IMR-90 (cell line): Measurements from ENCODE around the gene MIER2. TPM values are rescaled to one million over a fixed set of nuclear protein-coding genes. Genes with fewer than 3 reads are reported as not detected.

ENCODE experiments used
- ATAC-seq: fragments of 200-7000 bp; cut with Tn5 transposase; 2 replicates; pipeline ENCODE4 v1.9.1; 2020; ENCODE audit warnings: low read depth, mild to moderate bottlenecking, moderate library complexity
- BruUV-seq: library from RNA; stranded (reverse); fragments of 400-500 nt; replicated peaks from 2 replicates; lab custom pipeline; 2021; lab: Mats Ljungman, UMichigan
- CTCF ChIA-PET: fragments of 300-600 bp; formaldehyde crosslinking; extraction: SDS; loops from one replicate; lab custom pipeline; 2021; ENCODE audit warnings: antibody characterized with exemption; lab: Yijun Ruan, JAX
- POLR2A ChIA-PET: fragments of 300-600 bp; sonication (Branson Sonifier 250); formaldehyde crosslinking; loops from one replicate; lab custom pipeline; 2022; ENCODE audit warnings: antibody characterized with exemption; ENCODE audit not compliant: unreplicated experiment; lab: Charles Lee
- DNase-seq: peaks from one replicate; pipeline ENCODE4 v3.0.0; 2013
- H2AFZ ChIP-seq: replicated peaks from 2 replicates; pipeline ENCODE3; 2013; ENCODE audit warnings: low read length, mild to moderate bottlenecking; ENCODE audit not compliant: poor library complexity
- H2AK5ac ChIP-seq: 2 replicates; pipeline ENCODE4 v1.6.1; 2013; ENCODE audit warnings: low read depth, low read length, inconsistent platforms
- H2AK9ac ChIP-seq: replicated peaks from 2 replicates; pipeline ENCODE3; 2013; ENCODE audit warnings: mild to moderate bottlenecking, low read depth, low read length, moderate library complexity; ENCODE audit not compliant: poor library complexity
- H2BK120ac ChIP-seq: 2 replicates; pipeline ENCODE4 v1.6.1; 2013; ENCODE audit warnings: low read depth, low read length, inconsistent platforms
- H2BK15ac ChIP-seq: 3 replicates; pipeline ENCODE4 v1.6.1; 2013; ENCODE audit warnings: low read depth, low read length, inconsistent platforms
- H2BK20ac ChIP-seq: 2 replicates; pipeline ENCODE4 v1.6.1; 2013; ENCODE audit warnings: low read depth, mild to moderate bottlenecking, inconsistent platforms, low read length, moderate library complexity
- H2BK5ac ChIP-seq: 2 replicates; pipeline ENCODE4 v1.6.1; 2013; ENCODE audit warnings: mild to moderate bottlenecking, low read depth, low read length, inconsistent platforms; ENCODE audit not compliant: poor library complexity, severe bottlenecking
- H3K14ac ChIP-seq: replicated peaks from 2 replicates; pipeline ENCODE4 v1.6.1; 2013; ENCODE audit warnings: low read depth, low read length, inconsistent platforms
- H3K18ac ChIP-seq: 2 replicates; pipeline ENCODE4 v1.6.1; 2013; ENCODE audit warnings: low read depth, low read length, control low read depth
- H3K23ac ChIP-seq: 2 replicates; pipeline ENCODE4 v1.6.1; 2013; ENCODE audit warnings: low read depth, low read length, inconsistent platforms
- H3K27ac ChIP-seq: 2 replicates; pipeline ENCODE4 v1.5.1; 2013; ENCODE audit warnings: mild to moderate bottlenecking, control low read depth, low read length; ENCODE audit not compliant: insufficient read depth
- H3K27me3 ChIP-seq: 2 replicates; pipeline ENCODE4 v1.6.1; 2013; ENCODE audit warnings: low read length; ENCODE audit not compliant: control insufficient read depth, insufficient read depth
- H3K36me3 ChIP-seq: 2 replicates; pipeline ENCODE4 v1.6.1; 2013; ENCODE audit warnings: low read length, mixed read lengths; ENCODE audit not compliant: control insufficient read depth, insufficient read depth
- H3K4ac ChIP-seq: 2 replicates; pipeline ENCODE4 v1.6.1; 2013; ENCODE audit warnings: low read depth, low read length, inconsistent platforms
- H3K4me1 ChIP-seq: 2 replicates; pipeline ENCODE4 v1.6.1; 2013; ENCODE audit warnings: low read length, mixed read lengths; ENCODE audit not compliant: control insufficient read depth, insufficient read depth
- H3K4me2 ChIP-seq: 2 replicates; pipeline ENCODE4 v1.6.1; 2013; ENCODE audit warnings: low read depth, mild to moderate bottlenecking, control low read depth, low read length, moderate library complexity
- H3K4me3 ChIP-seq: 2 replicates; pipeline ENCODE4 v1.5.1; 2013; ENCODE audit warnings: low read depth, mild to moderate bottlenecking, control low read depth, low read length, moderate library complexity; ENCODE audit not compliant: insufficient read depth
- H3K56ac ChIP-seq: 2 replicates; pipeline ENCODE4 v1.6.1; 2013; ENCODE audit warnings: low read length, inconsistent platforms; ENCODE audit not compliant: insufficient read depth; ENCODE audit errors: extremely low read depth
- H3K79me1 ChIP-seq, 2 experiments: 2 replicates each; pipeline ENCODE4 v1.6.1; 2013; ENCODE audit warnings: low read length in 2 of 2, inconsistent platforms in 1 of 2, low read depth in 1 of 2
- H3K9ac ChIP-seq: 2 replicates; pipeline ENCODE4 v1.6.1; 2013; ENCODE audit warnings: low read depth, low read length, control low read depth
- H3K9me1 ChIP-seq: 2 replicates; pipeline ENCODE4 v1.6.1; 2013; ENCODE audit warnings: low read length, inconsistent platforms; ENCODE audit not compliant: insufficient read depth
- H3K9me3 ChIP-seq: 2 replicates; pipeline ENCODE4 v1.6.1; 2013; ENCODE audit warnings: low read length; ENCODE audit not compliant: control insufficient read depth, insufficient read depth
- H4K20me1 ChIP-seq: 2 replicates; pipeline ENCODE4 v1.6.1; 2013; ENCODE audit warnings: low read length, inconsistent platforms; ENCODE audit not compliant: insufficient read depth
- H4K5ac ChIP-seq: 2 replicates; pipeline ENCODE4 v1.6.1; 2013; ENCODE audit warnings: mild to moderate bottlenecking, low read depth, low read length, control low read depth
- H4K8ac ChIP-seq, 2 experiments: 2 replicates each; pipeline ENCODE4 v1.6.1; 2013; ENCODE audit warnings: low read depth in 2 of 2, low read length in 2 of 2, control low read depth in 1 of 2, inconsistent platforms in 1 of 2
- H4K91ac ChIP-seq: 2 replicates; pipeline ENCODE4 v1.6.1; 2013; ENCODE audit warnings: low read depth, low read length, inconsistent platforms; ENCODE audit not compliant: insufficient read depth
- BHLHE40 ChIP-seq: fragments of 150-350 bp; IDR thresholded peaks from 2 replicates; pipeline ENCODE4 v1.6.1; 2016; ENCODE audit warnings: mild to moderate bottlenecking, low read depth, low read length
- CEBPB ChIP-seq: IDR thresholded peaks from 2 replicates; pipeline ENCODE4 v1.6.1; 2012; ENCODE audit warnings: low read depth, low read length, improper control_type of control experiment
- CHD1 ChIP-seq: IDR thresholded peaks from 2 replicates; pipeline ENCODE4 v1.6.1; 2012; ENCODE audit warnings: low read depth, low read length, improper control_type of control experiment
- CTCF ChIP-seq: conservative IDR thresholded peaks from 2 replicates; pipeline ENCODE4 v1.5.1; 2012; ENCODE audit warnings: mild to moderate bottlenecking, low read depth, low read length, improper control_type of control experiment
- ELK1 ChIP-seq: fragments of 150-350 bp; IDR thresholded peaks from 2 replicates; pipeline ENCODE4 v1.6.1; 2016; ENCODE audit warnings: low read depth, mild to moderate bottlenecking, low read length, moderate library complexity, borderline replicate concordance
- FOS ChIP-seq: fragments of 150-350 bp; IDR thresholded peaks from 2 replicates; pipeline ENCODE4 v1.6.1; 2016; ENCODE audit warnings: low read depth, low read length
- MAFK ChIP-seq: IDR thresholded peaks from 2 replicates; pipeline ENCODE4 v1.6.1; 2012; ENCODE audit warnings: low read depth, low read length, improper control_type of control experiment
- MAZ ChIP-seq: IDR thresholded peaks from 2 replicates; pipeline ENCODE4 v1.6.1; 2012; ENCODE audit warnings: low read depth, mild to moderate bottlenecking, low read length, improper control_type of control experiment, moderate library complexity, borderline replicate concordance
- MXI1 ChIP-seq: IDR thresholded peaks from 2 replicates; pipeline ENCODE4 v1.6.1; 2012; ENCODE audit warnings: low read depth, mild to moderate bottlenecking, low read length, moderate library complexity, borderline replicate concordance
- NFE2L2 ChIP-seq: fragments of 150-350 bp; IDR thresholded peaks from 2 replicates; pipeline ENCODE4 v1.6.1; 2016; ENCODE audit warnings: low read depth, mild to moderate bottlenecking, low read length
- POLR2A ChIP-seq: IDR thresholded peaks from 2 replicates; pipeline ENCODE4 v1.6.1; 2012; ENCODE audit warnings: mild to moderate bottlenecking, low read depth, low read length
- RAD21 ChIP-seq: IDR thresholded peaks from 2 replicates; pipeline ENCODE4 v1.6.1; 2012; ENCODE audit warnings: low read length, improper control_type of control experiment
- RCOR1 ChIP-seq: IDR thresholded peaks from 2 replicates; pipeline ENCODE4 v1.6.1; 2012; ENCODE audit warnings: mild to moderate bottlenecking, low read length, improper control_type of control experiment; ENCODE audit not compliant: insufficient replicate concordance
- RFX5 ChIP-seq: IDR thresholded peaks from 2 replicates; pipeline ENCODE4 v1.8.0; 2012; ENCODE audit warnings: low read depth, mild to moderate bottlenecking, low read length, moderate library complexity
- SMC3 ChIP-seq: fragments of 150-350 bp; IDR thresholded peaks from 2 replicates; pipeline ENCODE4 v1.6.1; 2016; ENCODE audit warnings: low read depth, mild to moderate bottlenecking, antibody characterized with exemption, low read length, moderate library complexity
- USF2 ChIP-seq: fragments of 150-350 bp; IDR thresholded peaks from 2 replicates; pipeline ENCODE4 v1.6.1; 2017; ENCODE audit warnings: mild to moderate bottlenecking, antibody characterized with exemption, low read length, low read depth
- WGBS, 2 experiments: methylation state at CpG; one replicate each; pipeline versions ENCODE4 v1.1.5 to v1.1.7; 2013; ENCODE audit warnings: missing lambda C conversion rate in 2 of 2; ENCODE audit not compliant: insufficient read length in 1 of 2; ENCODE audit errors: extremely low coverage in 2 of 2; 5-methylcytosine and 5-hydroxymethylcytosine counted together
- dilution Hi-C: fragments of 300-500 bp; cut with HindIII; formaldehyde crosslinking; loops from one replicate; pipeline ENCODE4 v1.14.3; 2018; ENCODE audit warnings: low sequenced_read_pairs; ENCODE audit not compliant: unreplicated experiment
- in situ Hi-C: fragments of 300-500 bp; cut with MboI; formaldehyde crosslinking; loops from 3 replicates; pipeline ENCODE4 v1.14.3; 2019; ENCODE audit warnings: low sequenced_read_pairs, inconsistent platforms, mixed read lengths
- intact Hi-C: fragments of 100-400 bp; cut with micrococcal nuclease; formaldehyde crosslinking; loops from 2 replicates; pipeline ENCODE4 v1.10.0; 2022
- polyA plus RNA-seq, 3 experiments: library from polyadenylated mRNA; depleted of rRNA; stranded (reverse); fragments of >200 nt; gene quantifications; 2 replicates each; pipeline ENCODE4 v1.2.3, GENCODE V29; 2012; ENCODE audit warnings: low replicate concordance in 1 of 3
- total RNA-seq: library from RNA; depleted of rRNA; stranded (reverse); fragments of >200 nt; gene quantifications from 2 replicates; pipeline ENCODE4 v1.2.3, GENCODE V29; 2012

The MIER2 gene
- total and polyA plus RNA-seq, 2 of the 4 experiments (the other 2 are of a cell fraction) = 28.0 to 28.4 TPM

DNA sequence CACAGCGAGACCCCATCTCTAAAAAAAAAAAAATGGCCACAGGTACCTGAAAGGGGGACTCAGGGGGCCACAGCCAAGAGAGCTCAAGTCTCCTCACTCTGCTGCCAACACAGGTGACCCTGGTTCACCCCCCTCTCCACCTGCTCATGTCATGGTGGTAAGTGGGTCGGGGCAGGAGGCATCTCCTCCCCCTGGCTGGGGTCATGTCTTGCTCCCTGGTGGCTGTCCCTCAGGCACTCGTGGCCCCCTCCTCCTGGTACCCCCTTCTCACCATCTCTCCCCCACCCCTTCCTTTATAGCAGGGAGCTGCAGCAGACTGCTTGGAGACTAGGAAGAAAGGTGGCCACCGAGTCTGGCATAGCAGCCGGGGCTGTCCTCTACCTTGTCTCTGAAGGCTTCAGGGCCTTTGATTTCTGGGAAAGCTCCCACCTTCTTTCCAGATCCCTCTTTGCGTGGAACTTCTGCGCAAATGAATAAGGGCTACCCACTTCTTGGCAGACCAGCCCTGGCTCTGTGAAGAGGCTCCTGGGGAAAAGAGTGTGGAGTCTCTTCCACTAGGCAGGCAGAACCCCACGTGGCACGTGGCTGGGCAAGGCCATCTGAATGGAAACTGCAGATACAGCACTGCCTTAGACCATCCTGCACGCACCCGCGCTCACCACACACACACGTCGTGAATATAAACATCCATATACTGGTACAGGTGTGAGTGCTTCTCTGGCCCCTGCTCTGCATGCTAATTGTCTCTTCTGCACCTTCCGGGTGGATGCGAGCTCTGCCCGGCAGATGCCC lies 20.1 kb upstream of the MIER2 start:
- Histone ChIP-seq H2AK9ac (no peak overlapping the region), H3K4ac (no peak overlapping the region), H2BK5ac (no peak overlapping the region), H4K8ac (no peak overlapping the region), H3K9me3 (peaks cover 8% of the 10 kb centered on the region), H2AFZ (no peak overlapping the region), H3K27me3 (peaks cover 26% of the 10 kb centered on the region), H3K79me1 (no peaks in the 10 kb centered on the region), H3K18ac (no peak overlapping the region), H4K91ac (no peak overlapping the region), H4K20me1 (no peaks in the 10 kb centered on the region), H3K9ac (no peak overlapping the region), H3K4me1 (no peaks in the 10 kb centered on the region), H2BK120ac (no peak overlapping the region), H3K4me2 (no peak overlapping the region), H3K9me1 (no peaks in the 10 kb centered on the region), H3K56ac (no peak overlapping the region), H3K4me3 (no peak overlapping the region), H3K36me3 (no peaks in the 10 kb centered on the region), H3K27ac (no peak overlapping the region), H4K5ac (no peak overlapping the region), H3K14ac (no peak overlapping the region), H3K23ac (no peak overlapping the region), H2BK20ac (no peak overlapping the region), H2BK15ac (no peak overlapping the region), H2AK5ac (no peak overlapping the region)
- no peak for ATAC-seq
- CTCF ChIA-PET = no interaction called here
- dilution Hi-C loops = no loop called here
- WGBS, 2 experiments = 80% methylated on average over 1 of the region's 17 CpGs; no CpG with 5 or more reads in 1 of the 2 experiments
- no TSS peak for BruUV-seq
- DNase-seq = no peak
- POLR2A ChIA-PET = no interaction called here
- TF ChIP-seq CHD1 = no peak
- TF ChIP-seq FOS = no peak
- TF ChIP-seq ELK1 = no peak
- TF ChIP-seq RCOR1 = no peak
- no peak for TF ChIP-seq RAD21
- TF ChIP-seq POLR2A = no peak
- TF ChIP-seq SMC3 = no peak
- TF ChIP-seq BHLHE40 = no peak
- TF ChIP-seq USF2 = no peak
- no peak for TF ChIP-seq CEBPB
- no peak for TF ChIP-seq MAZ
- TF ChIP-seq MAFK = no peak
- TF ChIP-seq NFE2L2 = no peak
- no peak for TF ChIP-seq RFX5
- TF ChIP-seq CTCF = no peak
- TF ChIP-seq MXI1 = no peak
- in situ Hi-C loops = no loop called here
- intact Hi-C loops = no loop called here
